Mucosa of descending colon (tissue), 3 donors: Measurements from ENCODE around the gene TEX14. TPM values are rescaled to one million over a fixed set of nuclear protein-coding genes. Genes with fewer than 3 reads are reported as not detected.

Source experiments
- ATAC-seq: fragments of 200-7000 bp; cut with Tn5 transposase; one replicate; pipeline ENCODE4 v1.9.1; 2020; ENCODE audit warnings: mild to moderate bottlenecking, moderate library complexity
- DNase-seq, 3 donors: peaks; one replicate each; pipeline ENCODE4 v3.0.0-alpha.2; 2020
- H3K36me3 ChIP-seq: fragments of 200-600 bp; one replicate; pipeline ENCODE4 v1.8.0; 2021; ENCODE audit warnings: low read depth, mild to moderate bottlenecking
- H3K4me1 ChIP-seq: fragments of 200-600 bp; one replicate; pipeline ENCODE4 v1.8.0; 2021; ENCODE audit warnings: low read depth, mild to moderate bottlenecking
- H3K4me3 ChIP-seq: fragments of 200-600 bp; one replicate; pipeline ENCODE4 v1.8.0; 2021; ENCODE audit warnings: mild to moderate bottlenecking
- H3K9me3 ChIP-seq: fragments of 200-600 bp; one replicate; pipeline ENCODE4 v1.8.0; 2021; ENCODE audit warnings: mild to moderate bottlenecking
- CTCF ChIP-seq: fragments of 200-600 bp; IDR thresholded peaks from one replicate; pipeline ENCODE4 v1.8.0; 2022; ENCODE audit warnings: antibody characterized with exemption, mild to moderate bottlenecking
- intact Hi-C, 2 donors: fragments of 100-400 bp; cut with DNase I in 1 of 2; cut with micrococcal nuclease in 1 of 2; formaldehyde crosslinking; loops; one replicate each; pipeline versions ENCODE4 v1.11.0 to v1.11.1; 2022; cut with DNase I, micrococcal nuclease
- total RNA-seq, 3 donors: library from RNA; stranded (reverse); fragmentation: NEBNext Ultra II Directional in 2 of 3; extraction: Animal tissue kit (Norgen Biotek cat#: 25700) in 2 of 3; gene quantifications; one replicate each; pipeline versions ENCODE4 v1.2.1 to v1.2.4, GENCODE V29; 2021 to 2023
- donor health status: DM: no; HTN: no; CAD: no; lungs with moderate emphysema.
- donor health status: DM: no; HTN: no; CAD: no.
- donor health status: DM: no; HTN: yes; CAD: no.

TEX14 gene
- total RNA-seq, 3 donors from 2014 or later = 0.28 TPM; not detected in 2

GRCh38 chr17:58595194-58595792 lies 96.6 kb downstream of the TEX14 start:
- no peaks in the 10 kb centered on the region for H3K9me3 ChIP-seq
- ATAC-seq = no peak
- intact Hi-C loops = no loop called here
- DNase-seq = no peak
- TF ChIP-seq CTCF = no peak
- H3K36me3 ChIP-seq = no peaks in the 10 kb centered on the region
- no peak overlapping the region for H3K4me3 ChIP-seq
- H3K4me1 ChIP-seq = no peaks in the 10 kb centered on the region

- H3K4me1 ChIP-seq = no peaks in the 10 kb centered on the region
- H3K4me3 ChIP-seq = no peak overlapping the region
- ATAC-seq = no peak
- H3K36me3 ChIP-seq = no peaks in the 10 kb centered on the region
- no peak for DNase-seq
- no peak for TF ChIP-seq CTCF
- no peaks in the 10 kb centered on the region for H3K9me3 ChIP-seq
- intact Hi-C loops = no loop called here
Observed at GRCh38 chr17:58593123-58593522, 98.7 kb downstream of the TEX14 start.

- intact Hi-C loops = no loop called here
Observed at GRCh38 chr17:58591455-58591854, 100.4 kb downstream of the TEX14 start.

GRCh38 chr17:58590377-58590776 lies 101.5 kb downstream of the TEX14 start:
- intact Hi-C loops = no loop called here
- no peak for TF ChIP-seq CTCF

More at GRCh38 chr17:58591455-58591854, 100.4 kb downstream of the TEX14 start:
- no peak overlapping the region for H3K4me3 ChIP-seq
- no peaks in the 10 kb centered on the region for H3K36me3 ChIP-seq
- DNase-seq (no peak), ATAC-seq (no peak)
- no peaks in the 10 kb centered on the region for H3K4me1 ChIP-seq
- H3K9me3 ChIP-seq = no peaks in the 10 kb centered on the region
- no peak for TF ChIP-seq CTCF

GRCh38 chr17:58587713-58588117 lies 104.1 kb downstream of the TEX14 start:
- H3K9me3 ChIP-seq = no peaks in the 10 kb centered on the region
- intact Hi-C loops = no loop called here
- ATAC-seq = peak; percentile 82

More at GRCh38 chr17:58590377-58590776, 101.5 kb downstream of the TEX14 start:
- H3K36me3 ChIP-seq = no peaks in the 10 kb centered on the region
- no peak overlapping the region for H3K4me3 ChIP-seq
- no peak for DNase-seq
- H3K4me1 ChIP-seq = no peaks in the 10 kb centered on the region
- no peak for ATAC-seq
- no peaks in the 10 kb centered on the region for H3K9me3 ChIP-seq

More at GRCh38 chr17:58587713-58588117, 104.1 kb downstream of the TEX14 start:
- Histone ChIP-seq H3K4me3 (no peak overlapping the region), H3K4me1 (no peaks in the 10 kb centered on the region), H3K36me3 (no peaks in the 10 kb centered on the region)
- peak; percentile 88 for TF ChIP-seq CTCF
- DNase-seq = peak in 2 of 3 donors; percentile 53 to 59
